Fibroblast of mammary gland (primary cell): ENCODE data around the gene EFNB1.

Experiments
- DNase-seq: peaks from one replicate; pipeline ENCODE4 v3.0.0-alpha.2; 2010; ENCODE audit warnings: low read depth
- H3K4me3 ChIP-seq: 2 replicates; pipeline ENCODE4 v1.5.1; 2011; ENCODE audit warnings: low read depth, mild to moderate bottlenecking, low read length, moderate library complexity; ENCODE audit not compliant: control insufficient read depth
- TF ChIP-seq, protein P1 (sequence below): conservative IDR thresholded peaks from 2 replicates; pipeline ENCODE4 v1.5.1; 2011; ENCODE audit warnings: low read depth, low read length, inconsistent platforms; ENCODE audit not compliant: control insufficient read depth, insufficient read depth

EFNB1 gene

DNA sequence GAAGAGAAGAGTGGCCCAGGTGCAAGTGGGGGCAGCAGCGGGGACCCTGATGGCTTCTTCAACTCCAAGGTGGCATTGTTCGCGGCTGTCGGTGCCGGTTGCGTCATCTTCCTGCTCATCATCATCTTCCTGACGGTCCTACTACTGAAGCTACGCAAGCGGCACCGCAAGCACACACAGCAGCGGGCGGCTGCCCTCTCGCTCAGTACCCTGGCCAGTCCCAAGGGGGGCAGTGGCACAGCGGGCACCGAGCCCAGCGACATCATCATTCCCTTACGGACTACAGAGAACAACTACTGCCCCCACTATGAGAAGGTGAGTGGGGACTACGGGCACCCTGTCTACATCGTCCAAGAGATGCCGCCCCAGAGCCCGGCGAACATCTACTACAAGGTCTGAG, 11.4 kb downstream of the EFNB1 start:
- H3K4me3 ChIP-seq, result no peak overlapping the region
- DNase-seq, result no peak
- TF ChIP-seq, protein P1, sequence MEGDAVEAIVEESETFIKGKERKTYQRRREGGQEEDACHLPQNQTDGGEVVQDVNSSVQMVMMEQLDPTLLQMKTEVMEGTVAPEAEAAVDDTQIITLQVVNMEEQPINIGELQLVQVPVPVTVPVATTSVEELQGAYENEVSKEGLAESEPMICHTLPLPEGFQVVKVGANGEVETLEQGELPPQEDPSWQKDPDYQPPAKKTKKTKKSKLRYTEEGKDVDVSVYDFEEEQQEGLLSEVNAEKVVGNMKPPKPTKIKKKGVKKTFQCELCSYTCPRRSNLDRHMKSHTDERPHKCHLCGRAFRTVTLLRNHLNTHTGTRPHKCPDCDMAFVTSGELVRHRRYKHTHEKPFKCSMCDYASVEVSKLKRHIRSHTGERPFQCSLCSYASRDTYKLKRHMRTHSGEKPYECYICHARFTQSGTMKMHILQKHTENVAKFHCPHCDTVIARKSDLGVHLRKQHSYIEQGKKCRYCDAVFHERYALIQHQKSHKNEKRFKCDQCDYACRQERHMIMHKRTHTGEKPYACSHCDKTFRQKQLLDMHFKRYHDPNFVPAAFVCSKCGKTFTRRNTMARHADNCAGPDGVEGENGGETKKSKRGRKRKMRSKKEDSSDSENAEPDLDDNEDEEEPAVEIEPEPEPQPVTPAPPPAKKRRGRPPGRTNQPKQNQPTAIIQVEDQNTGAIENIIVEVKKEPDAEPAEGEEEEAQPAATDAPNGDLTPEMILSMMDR, result no peak

GRCh38 chrX:68841251-68842049, 12.6 kb downstream of the EFNB1 start:
- H3K4me3 ChIP-seq, result no peak overlapping the region
- TF ChIP-seq, protein P1, result no peak
- DNase-seq, result no peak

- TF ChIP-seq, protein P1, result no peak
- no peak for DNase-seq
- H3K4me3 ChIP-seq, result no peak overlapping the region
Observed at GRCh38 chrX:68842351-68842750, 13.5 kb downstream of the EFNB1 start.

DNA sequence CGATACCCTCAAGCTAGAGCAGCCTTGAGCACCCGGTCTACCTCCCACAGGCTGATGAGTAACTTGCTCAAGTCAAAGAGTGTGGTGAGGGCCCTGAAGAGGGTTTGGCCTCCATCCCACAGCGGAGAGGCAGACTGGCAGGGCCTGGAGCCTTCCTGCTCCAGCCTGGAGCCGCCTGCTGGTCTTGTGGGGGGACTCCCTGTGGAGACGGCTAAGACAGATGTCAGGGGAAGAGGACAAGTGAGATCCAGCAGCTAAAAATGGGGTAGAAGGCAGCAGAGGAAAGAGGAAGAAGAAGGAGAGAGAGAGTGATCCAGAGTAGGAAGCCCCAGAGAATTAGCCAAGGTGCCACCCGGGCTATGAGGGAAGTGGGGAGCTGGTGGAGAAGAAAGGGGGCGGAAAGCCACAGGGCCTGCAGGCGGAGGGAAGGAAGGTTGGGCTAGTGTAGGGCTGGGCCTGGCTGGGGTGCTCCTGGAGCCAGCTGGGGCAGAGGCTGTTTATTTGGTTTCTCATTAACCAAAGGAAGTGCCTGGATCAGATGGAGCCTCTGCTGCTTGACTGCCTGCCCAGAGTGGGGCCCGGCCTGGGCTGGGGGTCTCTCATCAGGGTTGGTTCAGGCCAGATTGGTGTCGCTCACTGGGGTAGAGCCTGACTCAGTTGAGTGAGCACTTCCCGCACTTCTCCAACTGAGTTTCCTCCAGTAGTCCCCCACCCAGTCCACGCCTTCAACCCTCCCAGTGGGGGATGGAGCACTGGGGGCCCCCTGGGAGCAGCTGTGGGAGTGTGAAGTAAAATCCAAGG, 14.2 kb downstream of the EFNB1 start:
- DNase-seq, result peak; percentile 10
- TF ChIP-seq, protein P1, result no peak
- H3K4me3 ChIP-seq, result no peak overlapping the region

- DNase-seq, result no peak
- H3K4me3 ChIP-seq, result no peak overlapping the region
- TF ChIP-seq, protein P1, result no peak
Observed at GRCh38 chrX:68843992-68844391, 15.2 kb downstream of the EFNB1 start.

DNA sequence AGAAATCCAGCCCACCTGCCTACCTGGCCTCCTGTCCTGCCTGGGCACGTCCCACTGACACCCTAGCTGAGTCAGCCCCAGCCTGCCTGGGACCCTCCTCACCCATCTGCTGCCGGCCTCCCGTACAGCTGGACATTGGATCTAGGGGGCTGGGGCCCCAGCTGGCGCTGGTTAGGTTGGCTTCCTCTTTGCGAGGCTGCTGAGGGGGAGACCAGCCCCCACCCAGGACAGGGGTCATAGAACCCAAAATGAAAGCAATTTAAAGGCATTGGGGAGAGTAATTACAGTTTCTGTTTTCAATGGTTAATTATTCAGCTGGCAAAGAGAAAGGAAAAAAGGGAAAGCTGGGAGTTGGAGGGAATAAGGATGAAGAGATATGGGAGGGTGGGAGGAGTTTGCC, 15.8 kb downstream of the EFNB1 start:
- DNase-seq, result no peak

More for the DNA sequence above, 15.8 kb downstream of the EFNB1 start:
- no peak overlapping the region for H3K4me3 ChIP-seq
- TF ChIP-seq, protein P1, result no peak
